Endothelial cell of umbilical vein (primary cell): ENCODE data around the gene PDE1C.

ENCODE experiments used
- EZH2 ChIP-seq: IDR thresholded peaks from 2 replicates; pipeline ENCODE4 v1.6.1; 2012; ENCODE audit warnings: borderline replicate concordance, low read depth, mild to moderate bottlenecking, moderate library complexity, low read length, inconsistent platforms; ENCODE audit not compliant: severe bottlenecking
- FOS ChIP-seq: IDR thresholded peaks from 2 replicates; pipeline ENCODE4 v1.6.1; 2011; ENCODE audit warnings: mild to moderate bottlenecking, low read length, moderate library complexity, borderline replicate concordance; ENCODE audit not compliant: insufficient read depth
- POLR2A ChIP-seq: IDR thresholded peaks from 2 replicates; pipeline ENCODE4 v1.6.1; 2012; ENCODE audit warnings: low read depth, mild to moderate bottlenecking, control low read depth, low read length
- TF ChIP-seq, protein P1 (sequence below), 2 donors: IDR thresholded peaks; 1 replicate in 1 of 2; 2 replicates in 1 of 2; pipeline ENCODE4 v1.5.1; 2011; ENCODE audit warnings: low read length in 2 of 2, mild to moderate bottlenecking in 2 of 2, moderate library complexity in 2 of 2, control low read depth in 1 of 2, inconsistent platforms in 1 of 2, low read depth in 1 of 2; ENCODE audit not compliant: insufficient read depth in 1 of 2; ENCODE audit errors: extremely low read depth in 1 of 2
- TF ChIP-seq, protein P2 (sequence below): IDR thresholded peaks from 2 replicates; pipeline ENCODE4 v1.6.1; 2011; ENCODE audit not compliant: insufficient read depth, insufficient read length

DNA sequence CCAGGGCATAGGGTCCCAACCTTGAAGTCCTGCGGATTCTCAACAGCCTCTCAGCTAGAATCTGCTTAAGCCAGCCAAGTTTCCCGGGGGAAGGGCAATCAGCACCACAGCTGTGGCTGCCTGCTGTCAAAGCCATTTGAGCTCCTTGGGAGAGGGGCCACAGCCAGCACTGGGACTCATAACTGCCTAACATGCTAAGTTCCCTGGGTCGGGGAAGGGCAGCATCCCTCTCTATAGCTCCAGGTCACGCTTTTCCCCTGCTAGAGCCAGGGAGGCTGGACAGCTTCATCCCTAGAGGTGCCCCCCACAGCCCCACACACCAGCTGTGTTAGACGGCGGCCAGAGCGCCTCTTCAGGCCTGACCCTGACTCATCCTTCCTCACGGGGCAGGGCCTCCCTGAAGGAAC is 49.6 kb upstream of the PDE1C start:
- TF ChIP-seq FOS (no peak), POLR2A (no peak), EZH2 (no peak)
- TF ChIP-seq, protein P1, sequence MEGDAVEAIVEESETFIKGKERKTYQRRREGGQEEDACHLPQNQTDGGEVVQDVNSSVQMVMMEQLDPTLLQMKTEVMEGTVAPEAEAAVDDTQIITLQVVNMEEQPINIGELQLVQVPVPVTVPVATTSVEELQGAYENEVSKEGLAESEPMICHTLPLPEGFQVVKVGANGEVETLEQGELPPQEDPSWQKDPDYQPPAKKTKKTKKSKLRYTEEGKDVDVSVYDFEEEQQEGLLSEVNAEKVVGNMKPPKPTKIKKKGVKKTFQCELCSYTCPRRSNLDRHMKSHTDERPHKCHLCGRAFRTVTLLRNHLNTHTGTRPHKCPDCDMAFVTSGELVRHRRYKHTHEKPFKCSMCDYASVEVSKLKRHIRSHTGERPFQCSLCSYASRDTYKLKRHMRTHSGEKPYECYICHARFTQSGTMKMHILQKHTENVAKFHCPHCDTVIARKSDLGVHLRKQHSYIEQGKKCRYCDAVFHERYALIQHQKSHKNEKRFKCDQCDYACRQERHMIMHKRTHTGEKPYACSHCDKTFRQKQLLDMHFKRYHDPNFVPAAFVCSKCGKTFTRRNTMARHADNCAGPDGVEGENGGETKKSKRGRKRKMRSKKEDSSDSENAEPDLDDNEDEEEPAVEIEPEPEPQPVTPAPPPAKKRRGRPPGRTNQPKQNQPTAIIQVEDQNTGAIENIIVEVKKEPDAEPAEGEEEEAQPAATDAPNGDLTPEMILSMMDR (IDR thresholded peaks at IDR 0.05; ENCODE audit: extremely low read depth in 1 of 2, insufficient read depth in 1 of 2, low read depth in 1 of 2, low read length in 2 of 2), result no peak
- TF ChIP-seq, protein P2, sequence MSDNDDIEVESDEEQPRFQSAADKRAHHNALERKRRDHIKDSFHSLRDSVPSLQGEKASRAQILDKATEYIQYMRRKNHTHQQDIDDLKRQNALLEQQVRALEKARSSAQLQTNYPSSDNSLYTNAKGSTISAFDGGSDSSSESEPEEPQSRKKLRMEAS, result no peak
